ENCODE data around the gene OSGIN1.

The OSGIN1 gene

DNA sequence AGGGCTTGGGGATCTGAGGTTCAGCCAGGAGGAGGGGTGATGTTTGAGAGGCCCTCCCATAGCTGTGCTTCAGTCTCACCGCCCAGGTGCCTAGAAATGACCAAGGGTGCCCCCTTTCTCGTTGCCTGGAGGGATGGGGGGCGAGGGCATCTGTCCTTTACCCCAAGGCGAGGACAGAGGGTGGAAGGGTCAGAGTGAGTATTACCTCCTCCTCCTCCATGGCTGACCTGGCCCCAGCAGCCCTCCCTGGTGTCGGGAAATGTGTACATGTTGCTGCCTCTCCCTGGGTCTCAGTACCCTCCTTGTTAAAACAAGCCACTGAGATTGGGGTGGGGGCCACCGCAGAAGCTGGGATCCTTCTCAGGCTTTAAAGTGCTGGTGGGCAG is 17.4 kb downstream of the OSGIN1 start:
- no peak for DNase-seq (ENCODE audit: extremely low read depth, insufficient read length)
- no peaks in the 10 kb centered on the region for H3K36me3 ChIP-seq (ENCODE audit: control insufficient read depth, insufficient read depth, low read length)
- TF ChIP-seq, protein P1, sequence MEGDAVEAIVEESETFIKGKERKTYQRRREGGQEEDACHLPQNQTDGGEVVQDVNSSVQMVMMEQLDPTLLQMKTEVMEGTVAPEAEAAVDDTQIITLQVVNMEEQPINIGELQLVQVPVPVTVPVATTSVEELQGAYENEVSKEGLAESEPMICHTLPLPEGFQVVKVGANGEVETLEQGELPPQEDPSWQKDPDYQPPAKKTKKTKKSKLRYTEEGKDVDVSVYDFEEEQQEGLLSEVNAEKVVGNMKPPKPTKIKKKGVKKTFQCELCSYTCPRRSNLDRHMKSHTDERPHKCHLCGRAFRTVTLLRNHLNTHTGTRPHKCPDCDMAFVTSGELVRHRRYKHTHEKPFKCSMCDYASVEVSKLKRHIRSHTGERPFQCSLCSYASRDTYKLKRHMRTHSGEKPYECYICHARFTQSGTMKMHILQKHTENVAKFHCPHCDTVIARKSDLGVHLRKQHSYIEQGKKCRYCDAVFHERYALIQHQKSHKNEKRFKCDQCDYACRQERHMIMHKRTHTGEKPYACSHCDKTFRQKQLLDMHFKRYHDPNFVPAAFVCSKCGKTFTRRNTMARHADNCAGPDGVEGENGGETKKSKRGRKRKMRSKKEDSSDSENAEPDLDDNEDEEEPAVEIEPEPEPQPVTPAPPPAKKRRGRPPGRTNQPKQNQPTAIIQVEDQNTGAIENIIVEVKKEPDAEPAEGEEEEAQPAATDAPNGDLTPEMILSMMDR (IDR thresholded peaks at IDR 0.05; ENCODE audit: insufficient read depth, low read length, poor library complexity, severe bottlenecking), result no peak
- no peaks in the 10 kb centered on the region for H3K27me3 ChIP-seq (replicated peaks; ENCODE audit: control insufficient read depth, insufficient read depth, low read length)
- H3K4me3 ChIP-seq (replicated peaks; ENCODE audit: low read depth, low read length), result no peak overlapping the region

DNA sequence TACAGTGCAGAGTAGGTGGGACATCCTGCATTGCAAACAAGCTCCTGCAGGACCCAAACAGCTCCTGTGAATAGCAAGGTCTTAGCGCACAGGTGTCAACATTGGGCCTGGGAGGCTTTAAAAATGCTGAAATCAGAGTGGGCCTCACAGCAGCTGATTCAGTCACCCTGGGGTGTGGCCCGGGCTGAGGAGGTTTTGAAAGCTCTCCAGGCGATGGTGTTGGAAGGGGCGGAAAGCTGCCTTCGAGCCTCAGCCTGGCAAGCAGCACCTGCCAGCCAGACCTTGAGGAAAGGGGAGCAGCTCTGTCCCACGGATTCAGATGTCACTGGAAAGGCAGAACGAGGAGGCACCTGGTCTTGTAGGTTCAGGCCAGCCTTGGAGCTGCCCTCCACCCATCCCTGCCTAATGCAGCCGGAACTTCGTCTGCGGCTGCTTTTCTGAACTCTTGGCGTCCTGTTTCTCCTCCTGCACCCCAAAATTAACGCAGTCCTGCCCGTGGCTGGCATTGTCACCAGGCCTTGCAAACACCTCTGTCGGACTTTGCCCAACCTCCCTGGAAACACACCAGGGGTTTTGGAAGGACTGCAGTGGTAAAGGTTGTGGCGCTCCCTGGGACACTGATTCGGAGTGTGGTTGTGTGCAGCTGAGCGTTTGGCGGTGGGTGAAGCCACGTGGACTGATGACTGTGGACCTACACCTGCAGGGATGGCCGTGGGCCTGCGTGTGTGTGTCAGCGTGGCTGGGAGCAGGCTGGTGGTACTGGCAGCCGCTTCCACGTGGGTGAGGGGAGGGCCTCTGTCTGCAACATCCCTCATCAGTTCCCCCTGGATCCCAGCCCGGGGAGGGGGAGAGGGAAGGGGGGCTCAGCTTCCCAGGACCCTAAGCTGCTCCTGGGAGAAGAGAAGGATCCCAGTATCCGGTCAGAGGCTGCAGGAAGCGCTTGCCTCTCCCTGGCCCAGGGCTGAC is 18.4 kb downstream of the OSGIN1 start:
- Histone ChIP-seq H3K27me3 (replicated peaks; ENCODE audit: control insufficient read depth, insufficient read depth, low read length) (no peaks in the 10 kb centered on the region), H3K36me3 (ENCODE audit: control insufficient read depth, insufficient read depth, low read length) (no peaks in the 10 kb centered on the region), H3K4me3 (replicated peaks; ENCODE audit: low read depth, low read length) (no peak overlapping the region)
- DNase-seq (ENCODE audit: extremely low read depth, insufficient read length), result no peak
- TF ChIP-seq, protein P1 (IDR thresholded peaks at IDR 0.05; ENCODE audit: insufficient read depth, low read length, poor library complexity, severe bottlenecking), result no peak

DNA sequence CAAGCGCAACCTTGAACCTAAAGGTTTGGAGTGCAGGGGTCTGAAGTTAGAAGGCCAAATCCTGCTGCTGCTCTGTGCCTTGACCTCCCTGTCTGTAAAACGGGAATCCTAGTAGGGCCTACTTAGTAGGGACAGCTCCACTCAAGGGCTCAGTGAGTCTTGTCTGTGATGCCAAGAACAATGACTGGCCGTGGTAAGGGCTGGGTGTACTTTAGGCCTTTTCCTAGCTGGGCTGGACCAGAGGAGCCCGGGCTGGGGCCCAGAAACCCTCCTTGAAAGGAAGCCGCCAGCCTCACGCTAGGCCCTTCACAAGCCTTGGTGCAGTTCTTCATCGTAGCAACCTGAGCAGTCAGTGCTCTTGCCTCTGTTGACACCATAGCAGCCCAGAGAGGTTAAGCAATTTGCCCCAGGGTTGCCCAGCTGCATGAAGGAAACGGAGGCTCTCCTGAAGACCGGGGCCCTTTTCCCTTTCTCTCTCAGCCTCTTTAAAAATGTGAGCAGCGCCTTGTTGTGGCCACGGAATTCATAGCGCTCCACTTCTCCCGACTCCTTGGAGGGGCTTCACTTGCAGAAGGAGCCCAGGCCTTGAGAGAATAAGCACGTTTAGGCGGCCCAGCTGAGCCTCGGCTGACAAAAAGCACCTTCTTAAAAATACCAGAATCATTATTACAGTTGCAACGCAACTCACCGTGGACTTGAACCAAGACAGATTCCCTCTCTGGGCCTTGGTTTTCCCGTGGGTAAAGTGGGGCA is 19.4 kb downstream of the OSGIN1 start:
- TF ChIP-seq, protein P1 (IDR thresholded peaks at IDR 0.05; ENCODE audit: insufficient read depth, low read length, poor library complexity, severe bottlenecking), result no peak
- Histone ChIP-seq H3K36me3 (ENCODE audit: control insufficient read depth, insufficient read depth, low read length) (no peaks in the 10 kb centered on the region), H3K4me3 (replicated peaks; ENCODE audit: low read depth, low read length) (no peak overlapping the region), H3K27me3 (replicated peaks; ENCODE audit: control insufficient read depth, insufficient read depth, low read length) (no peaks in the 10 kb centered on the region)
- no peak for DNase-seq (ENCODE audit: extremely low read depth, insufficient read length)

- Histone ChIP-seq H3K36me3 (ENCODE audit: control insufficient read depth, insufficient read depth, low read length) (no peaks in the 10 kb centered on the region), H3K4me3 (replicated peaks; ENCODE audit: low read depth, low read length) (no peak overlapping the region), H3K27me3 (replicated peaks; ENCODE audit: control insufficient read depth, insufficient read depth, low read length) (no peaks in the 10 kb centered on the region)
- DNase-seq (ENCODE audit: extremely low read depth, insufficient read length), result no peak
- TF ChIP-seq, protein P1 (IDR thresholded peaks at IDR 0.05; ENCODE audit: insufficient read depth, low read length, poor library complexity, severe bottlenecking), result no peak
These were observed 20.0 kb downstream of the OSGIN1 start for GRCh38 chr16:83973077-83973476.

DNA sequence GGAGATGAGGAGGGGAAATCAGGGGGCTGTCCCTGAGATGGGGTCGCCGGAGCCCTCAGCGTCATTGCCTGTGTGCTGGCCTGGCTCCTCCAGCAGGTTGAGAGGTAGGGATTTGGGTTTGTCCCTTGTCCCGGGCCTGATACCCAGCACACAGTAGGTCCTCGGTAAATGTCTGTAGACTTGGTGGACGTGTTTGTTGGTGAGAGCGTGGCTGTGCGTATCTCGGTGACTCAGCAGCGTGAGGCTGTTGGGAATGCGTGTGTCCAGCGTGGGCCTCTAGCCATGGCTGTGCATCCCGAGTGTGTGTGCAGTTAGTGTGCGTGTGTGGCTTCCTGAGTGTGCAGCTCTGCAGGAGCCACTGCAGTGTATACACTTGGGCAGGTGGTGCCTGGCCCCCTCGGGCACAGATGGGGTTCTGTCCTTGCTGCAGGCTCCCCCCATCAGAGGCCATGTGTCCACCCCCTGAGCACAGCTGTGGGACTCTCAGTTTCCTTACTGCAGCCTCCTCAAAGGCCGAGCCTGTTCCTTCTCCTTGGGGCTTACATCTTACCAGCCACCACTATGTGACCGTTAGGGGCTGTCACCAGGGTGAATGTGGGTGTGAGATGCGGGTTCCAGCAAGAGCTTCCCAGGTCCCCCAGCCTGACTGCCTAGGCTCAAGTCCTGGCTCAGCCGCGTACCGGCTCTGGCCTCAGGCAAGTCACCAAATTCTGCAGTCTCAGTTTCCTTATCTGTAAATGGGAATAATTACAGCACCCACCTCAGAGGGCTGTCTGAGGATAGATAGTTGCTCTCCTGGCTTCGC is 20.7 kb downstream of the OSGIN1 start:
- Histone ChIP-seq H3K4me3 (replicated peaks; ENCODE audit: low read depth, low read length) (no peak overlapping the region), H3K36me3 (ENCODE audit: control insufficient read depth, insufficient read depth, low read length) (no peaks in the 10 kb centered on the region), H3K27me3 (replicated peaks; ENCODE audit: control insufficient read depth, insufficient read depth, low read length) (no peaks in the 10 kb centered on the region)
- TF ChIP-seq, protein P1 (IDR thresholded peaks at IDR 0.05; ENCODE audit: insufficient read depth, low read length, poor library complexity, severe bottlenecking), result no peak
- DNase-seq (ENCODE audit: extremely low read depth, insufficient read length), result no peak
